Pulmonary artery endothelial cell (primary cell): Measurements from ENCODE around the gene CDH20. TPM values are rescaled to one million over a fixed set of nuclear protein-coding genes. Genes with fewer than 3 reads are reported as not detected.

Experiments
- DNase-seq: peaks from one replicate; pipeline ENCODE4 v3.0.0-alpha.2; 2011; ENCODE audit warnings: low read depth, low spot score
- total RNA-seq: library from RNA; depleted of rRNA; stranded (reverse); fragments of >200 nt; gene quantifications from 2 replicates; pipeline ENCODE4 v1.2.3, GENCODE V29; 2014

The CDH20 gene
- total RNA-seq, result not detected in 2 replicates

DNA sequence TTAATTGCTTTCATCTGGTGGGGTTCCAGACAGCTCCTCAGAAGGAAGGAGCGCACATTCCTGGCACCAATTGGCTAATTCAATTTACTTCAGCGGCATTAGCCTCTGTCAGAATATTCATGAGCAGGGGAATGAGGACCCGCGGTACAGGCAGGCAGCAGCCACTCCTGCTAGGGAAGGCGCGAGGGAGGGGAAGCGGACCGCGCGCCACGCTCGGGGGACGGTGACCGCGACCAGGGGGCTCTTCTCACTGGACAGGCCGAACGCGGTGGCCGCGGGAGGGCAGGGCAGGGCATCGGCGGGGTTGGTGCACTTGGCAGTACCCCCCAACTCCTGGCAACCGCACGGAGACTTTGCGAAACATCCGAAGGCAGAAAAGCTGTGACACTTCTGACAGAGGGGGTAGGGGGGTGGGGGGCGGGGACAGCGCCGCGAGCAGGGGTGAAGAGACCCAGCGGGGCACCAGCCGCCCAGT, at the start of gene CDH20:
Gene CDH20, plus strand, starts transcription at position 160 of the 475 bp plus-strand sequence.
- DNase-seq, result no peak

DNA sequence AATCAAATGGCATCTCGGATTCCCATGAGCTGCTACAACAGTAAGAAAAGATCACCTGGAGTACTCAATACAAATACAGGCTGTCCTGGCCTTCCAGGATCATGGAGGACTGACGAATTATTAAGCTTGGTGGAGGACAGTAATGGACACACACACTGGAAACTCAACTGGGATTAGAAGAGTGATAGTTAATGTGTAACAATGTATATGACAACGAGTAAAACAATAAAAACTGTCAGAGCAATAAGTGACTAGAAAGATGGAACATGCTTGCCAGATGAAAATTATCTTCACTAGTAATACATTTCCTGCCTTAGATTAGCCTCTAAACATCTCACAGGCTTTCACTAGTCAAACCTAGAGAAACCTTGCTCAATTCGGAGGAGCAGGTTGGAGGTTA, 49.2 kb upstream of the CDH20 start:
- DNase-seq, result no peak

- no peak for DNase-seq
Observed at GRCh38 chr18:61285777-61286176, 47.5 kb upstream of the CDH20 start.

DNA sequence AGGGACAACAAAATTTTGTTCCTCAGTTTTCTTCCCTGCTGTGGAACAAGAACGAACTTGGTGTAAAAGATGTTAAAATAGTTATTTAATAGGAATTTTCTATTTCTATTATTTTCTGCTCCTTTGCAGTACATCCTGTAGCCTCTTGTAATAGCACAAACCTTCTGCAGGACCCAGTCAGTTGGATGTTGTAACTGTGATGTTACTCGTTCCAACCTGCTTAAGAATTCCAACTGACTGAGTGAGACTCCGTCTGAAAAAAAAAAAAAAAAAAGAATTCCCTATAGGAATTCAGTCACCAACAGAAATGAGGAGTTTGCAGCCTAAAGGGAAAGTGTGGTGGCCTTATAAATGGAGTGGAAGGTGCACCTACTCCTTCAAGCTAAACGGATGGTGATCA, 46.4 kb upstream of the CDH20 start:
- DNase-seq, result no peak

GRCh38 chr18:61290616-61291015, 42.6 kb upstream of the CDH20 start:
- DNase-seq, result no peak

DNA sequence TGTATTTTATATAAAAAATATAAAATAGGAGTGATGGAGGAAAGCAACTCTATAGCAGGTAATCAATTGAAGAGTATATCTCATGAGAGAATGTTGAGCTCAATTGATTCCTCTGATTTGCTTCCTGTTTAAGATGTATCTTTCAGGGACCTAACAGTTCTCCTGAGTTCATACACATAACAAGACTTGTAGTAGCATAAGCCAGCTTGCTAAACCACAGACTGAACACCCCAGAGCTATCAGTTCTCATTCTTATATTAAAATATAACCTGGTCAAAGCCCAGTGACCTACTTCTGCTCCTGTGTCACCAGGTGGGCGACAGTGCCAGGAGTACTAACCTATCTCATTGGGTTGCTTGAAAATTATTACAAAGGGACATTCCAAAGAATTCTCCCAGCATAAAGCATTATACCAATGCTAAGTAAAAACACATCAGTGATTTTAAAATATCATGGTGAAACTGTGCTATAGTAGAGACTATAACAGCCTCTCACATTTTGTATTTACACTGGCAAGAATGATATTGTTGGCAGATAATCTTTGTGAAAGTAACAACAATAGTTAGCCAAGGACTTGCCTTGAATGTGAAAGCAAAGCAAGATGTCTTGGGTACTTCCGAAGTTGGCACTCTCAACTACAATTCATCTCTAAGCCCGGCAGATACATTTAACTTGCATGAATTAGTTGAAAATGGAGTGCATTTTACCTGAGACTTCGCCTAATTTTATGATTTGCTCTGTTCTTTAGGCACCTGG, 40.8 kb upstream of the CDH20 start:
- no peak for DNase-seq

- DNase-seq, result no peak
Observed at GRCh38 chr18:61295153-61295552, 38.1 kb upstream of the CDH20 start.

DNA sequence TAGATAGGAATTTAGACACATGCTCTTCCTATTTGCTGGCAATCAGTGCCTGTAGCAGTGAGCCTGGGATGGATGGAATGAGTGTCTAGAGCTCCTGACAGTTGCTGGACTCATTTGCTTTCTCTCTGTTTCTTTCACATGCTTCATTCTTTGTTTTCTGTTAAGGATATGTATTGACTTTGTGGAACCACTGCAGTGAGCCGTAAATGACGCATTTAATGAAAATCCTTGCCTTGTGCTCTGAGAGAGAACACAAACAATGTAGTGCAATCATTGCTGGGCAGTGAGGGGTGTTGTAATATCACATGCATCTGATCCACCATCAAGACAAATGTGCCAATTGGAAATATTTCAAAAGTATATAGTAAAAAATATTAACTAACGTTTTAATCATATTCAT, 25.2 kb upstream of the CDH20 start:
- DNase-seq, result no peak

GRCh38 chr18:61308795-61309393, 24.3 kb upstream of the CDH20 start:
- DNase-seq, result peak; percentile 10

GRCh38 chr18:61322265-61322873, 10.9 kb upstream of the CDH20 start:
- no peak for DNase-seq

- no peak for DNase-seq
Observed at GRCh38 chr18:61323951-61324350, 9.3 kb upstream of the CDH20 start.

DNA sequence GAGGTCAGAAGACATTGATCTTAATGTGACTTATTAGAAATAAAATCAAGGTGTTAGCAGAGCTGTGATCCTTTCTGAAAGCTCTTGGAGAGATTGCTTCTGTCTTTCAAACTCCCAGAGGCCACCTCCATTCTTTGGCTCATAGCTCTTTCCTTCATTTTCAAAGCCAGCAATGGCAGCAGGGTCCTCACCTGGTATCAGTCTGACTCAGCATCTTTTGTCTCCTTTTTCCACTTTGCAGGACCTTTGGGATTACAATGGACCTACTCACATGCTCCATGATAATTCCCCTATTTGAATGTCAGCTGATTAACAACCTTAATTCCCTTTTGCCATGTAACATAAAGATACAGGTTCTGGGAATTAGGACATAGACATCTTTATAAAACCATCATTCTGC, 6.8 kb upstream of the CDH20 start:
- DNase-seq, result no peak

GRCh38 chr18:61329398-61329797, 3.8 kb upstream of the CDH20 start:
- no peak for DNase-seq

DNA sequence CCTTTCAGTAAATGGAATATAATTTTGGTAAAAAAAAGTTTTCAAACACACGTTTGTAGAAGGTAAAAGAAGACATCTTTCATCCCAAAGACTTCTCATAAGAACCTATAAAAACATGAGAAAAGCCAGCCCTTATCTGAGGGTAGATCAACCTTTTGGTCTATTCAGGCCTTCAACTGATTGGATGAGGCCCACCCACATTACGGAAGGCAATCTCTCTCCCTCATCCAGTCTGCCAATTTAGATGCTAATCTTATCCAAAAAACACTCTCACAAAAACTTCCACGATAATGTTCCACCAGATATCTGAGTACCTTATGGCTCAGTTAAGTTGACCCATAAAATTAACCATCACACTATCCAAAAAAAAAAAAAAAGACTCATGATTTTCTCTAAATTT, 2.2 kb upstream of the CDH20 start:
- no peak for DNase-seq

DNA sequence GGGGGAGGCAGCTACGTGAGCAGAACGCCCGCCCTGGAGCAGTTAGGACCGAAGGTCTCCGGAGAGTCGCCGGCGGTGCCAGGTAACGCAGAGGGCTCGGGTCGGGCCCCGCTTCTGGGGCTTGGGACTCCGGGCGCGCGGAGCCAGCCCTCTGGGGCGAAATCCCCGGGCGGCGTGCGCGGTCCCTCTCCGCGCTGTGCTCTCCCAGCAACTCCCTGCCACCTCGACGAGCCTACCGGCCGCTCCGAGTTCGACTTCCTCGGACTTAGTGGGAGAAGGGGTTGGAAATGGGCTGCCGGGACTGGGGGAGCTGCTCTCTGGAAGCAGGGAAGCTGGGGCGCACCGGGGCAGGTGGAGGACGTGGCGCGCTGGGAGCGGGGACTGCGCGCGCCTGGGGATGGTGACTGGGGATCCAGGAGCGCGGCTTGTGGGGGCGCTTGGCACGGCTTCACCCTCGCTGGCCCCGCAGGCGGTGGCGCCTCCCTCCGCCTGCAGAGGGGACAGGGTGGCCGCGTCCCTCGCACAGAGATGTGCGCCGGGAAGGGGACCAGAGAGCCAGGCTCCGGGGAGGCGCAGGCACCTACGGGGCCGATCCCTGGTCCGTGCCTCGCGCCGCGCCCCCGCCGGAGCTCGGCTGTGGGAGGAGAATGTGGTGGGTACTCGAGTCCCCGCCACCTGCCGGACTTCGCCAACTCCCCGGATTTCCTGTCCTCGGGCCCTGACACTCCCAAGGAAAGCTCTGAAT, 688 bp downstream of the CDH20 start:
- DNase-seq, result no peak

DNA sequence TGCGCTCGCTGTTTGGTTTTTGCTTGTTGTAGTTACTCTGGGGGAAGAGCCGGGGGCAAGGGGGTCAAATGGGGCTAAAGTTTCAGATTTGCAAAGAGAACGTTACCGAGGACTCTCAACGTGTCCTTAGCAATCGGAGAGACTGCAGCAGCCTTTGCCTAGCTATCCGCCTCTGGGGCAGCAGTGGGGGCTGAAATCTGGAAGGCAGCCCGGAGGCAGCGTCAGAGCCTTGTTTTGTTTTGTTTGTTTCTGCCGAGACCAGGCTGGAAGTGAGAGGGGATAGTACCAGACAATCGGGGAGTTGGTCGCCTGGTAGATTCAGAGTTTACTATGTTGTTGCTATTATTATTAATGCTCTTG, 1.2 kb downstream of the CDH20 start:
- DNase-seq, result no peak

- no peak for DNase-seq
Observed at GRCh38 chr18:61334951-61335683, 1.9 kb downstream of the CDH20 start.

DNA sequence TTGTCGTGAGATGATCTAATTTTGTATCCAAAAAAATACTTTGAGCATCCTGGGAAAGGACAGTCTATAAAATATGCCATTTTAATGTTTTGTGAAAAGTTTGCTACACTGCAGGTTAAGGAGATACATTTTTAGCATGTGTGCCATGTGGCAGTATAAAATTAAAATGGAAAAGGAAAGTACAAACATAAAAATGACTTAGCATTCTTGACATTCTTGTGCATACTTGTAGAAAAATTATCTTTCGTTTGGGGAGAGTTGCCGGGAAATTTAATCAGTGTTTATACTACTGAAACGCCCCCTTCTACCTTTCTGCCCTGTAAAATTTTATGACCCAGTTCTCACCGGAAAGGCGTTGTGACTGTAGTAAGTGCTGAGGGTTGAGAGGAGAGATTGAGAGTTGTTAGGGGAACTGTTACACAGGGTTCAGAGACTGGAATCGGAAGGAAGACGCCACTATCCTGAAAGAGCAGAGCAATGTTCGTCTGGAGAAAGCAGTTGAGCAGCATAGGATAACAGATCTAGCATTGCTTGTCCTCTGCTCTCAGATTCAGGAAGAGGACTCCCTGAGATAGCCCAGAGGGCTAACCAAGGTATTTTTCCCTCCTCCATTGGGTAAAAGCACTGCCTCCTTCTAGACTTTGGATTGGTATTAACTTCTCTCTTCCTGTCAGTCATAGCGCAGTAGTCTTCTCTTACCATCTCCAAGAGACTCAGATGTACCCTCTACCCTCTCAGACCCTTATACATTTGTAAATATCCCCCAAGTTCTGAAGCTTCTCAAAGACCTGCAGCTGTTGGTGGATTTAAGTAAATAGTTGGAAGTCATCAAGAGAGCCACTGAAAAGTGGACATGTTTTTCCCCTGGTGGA, 2.7 kb downstream of the CDH20 start:
- no peak for DNase-seq

GRCh38 chr18:61336766-61337165, 3.5 kb downstream of the CDH20 start:
- no peak for DNase-seq

DNA sequence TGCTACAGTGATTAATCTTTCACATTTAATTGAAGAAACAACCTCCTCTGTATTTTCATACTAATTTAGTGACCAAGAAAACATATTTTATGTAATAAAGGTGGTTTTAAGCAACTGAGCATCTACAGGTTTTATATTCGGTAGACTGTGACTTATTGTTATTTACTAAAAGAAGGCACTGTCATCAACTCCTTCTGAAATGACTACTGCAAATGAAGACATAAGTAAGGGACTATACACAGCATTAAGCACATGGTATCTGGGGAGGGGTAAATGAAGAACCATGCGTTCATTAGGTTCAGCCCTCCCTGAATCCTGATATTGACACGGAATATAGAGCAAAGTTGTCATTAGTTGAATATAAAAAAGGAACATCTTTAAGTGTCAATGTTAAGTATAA, 4.3 kb downstream of the CDH20 start:
- no peak for DNase-seq
